Melanocyte of skin (primary cell): ENCODE data around the gene HSPA12B. TPM values are rescaled to one million over a fixed set of nuclear protein-coding genes. Genes with fewer than 3 reads are reported as not detected.

Experiments used
- total RNA-seq, 2 donors: library from RNA; depleted of rRNA; stranded (reverse); fragments of >200 nt; gene quantifications; 2 replicates each; pipeline ENCODE4 v1.2.3, GENCODE V29; 2012

HSPA12B gene, protein sequence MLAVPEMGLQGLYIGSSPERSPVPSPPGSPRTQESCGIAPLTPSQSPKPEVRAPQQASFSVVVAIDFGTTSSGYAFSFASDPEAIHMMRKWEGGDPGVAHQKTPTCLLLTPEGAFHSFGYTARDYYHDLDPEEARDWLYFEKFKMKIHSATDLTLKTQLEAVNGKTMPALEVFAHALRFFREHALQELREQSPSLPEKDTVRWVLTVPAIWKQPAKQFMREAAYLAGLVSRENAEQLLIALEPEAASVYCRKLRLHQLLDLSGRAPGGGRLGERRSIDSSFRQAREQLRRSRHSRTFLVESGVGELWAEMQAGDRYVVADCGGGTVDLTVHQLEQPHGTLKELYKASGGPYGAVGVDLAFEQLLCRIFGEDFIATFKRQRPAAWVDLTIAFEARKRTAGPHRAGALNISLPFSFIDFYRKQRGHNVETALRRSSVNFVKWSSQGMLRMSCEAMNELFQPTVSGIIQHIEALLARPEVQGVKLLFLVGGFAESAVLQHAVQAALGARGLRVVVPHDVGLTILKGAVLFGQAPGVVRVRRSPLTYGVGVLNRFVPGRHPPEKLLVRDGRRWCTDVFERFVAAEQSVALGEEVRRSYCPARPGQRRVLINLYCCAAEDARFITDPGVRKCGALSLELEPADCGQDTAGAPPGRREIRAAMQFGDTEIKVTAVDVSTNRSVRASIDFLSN
- total RNA-seq = under 1 TPM in 1 of 2 donors, not detected in 1; under 0.01 TPM

DNA sequence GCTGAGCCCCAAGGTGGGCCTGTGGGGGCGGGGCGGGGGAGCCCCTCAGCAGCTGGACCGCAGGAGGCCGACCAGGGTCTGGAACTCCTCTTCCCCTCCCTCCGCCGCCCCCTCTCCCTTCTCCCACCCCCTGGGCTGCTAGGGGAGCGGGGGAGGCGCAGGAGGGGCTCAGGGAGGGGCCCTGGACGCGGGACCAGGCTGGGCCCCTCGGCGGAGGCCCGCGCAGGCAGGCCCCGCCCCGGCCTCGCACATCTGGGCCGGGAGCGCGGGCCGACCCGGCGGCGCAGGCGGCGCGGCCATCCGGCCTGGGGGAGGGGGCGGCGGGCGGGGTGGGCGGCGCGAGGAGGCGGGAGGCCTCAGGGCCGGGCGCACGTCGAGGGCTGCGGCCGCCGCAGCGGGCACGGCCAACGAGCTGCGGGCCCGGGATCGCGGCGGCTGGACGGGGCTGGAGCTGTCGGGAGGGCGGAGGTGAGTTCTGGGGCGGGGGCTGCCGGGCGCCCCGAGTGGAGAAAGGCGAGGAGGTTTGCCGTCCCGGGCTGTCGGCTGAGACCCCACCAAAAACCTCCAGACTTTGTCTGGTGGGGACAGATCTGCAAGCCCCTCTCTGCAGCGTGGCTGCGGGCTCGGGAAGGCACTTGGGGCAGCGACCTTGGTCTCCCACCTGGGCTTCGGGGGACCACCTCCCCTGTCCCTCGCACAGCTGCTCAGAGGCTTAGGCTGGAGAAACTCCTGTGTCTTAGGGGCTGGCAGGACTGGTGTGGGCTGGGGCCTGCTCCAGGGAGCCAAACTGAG, at the start of gene HSPA12B:
Gene HSPA12B (plus strand): TSS at position 359 of the 792 bp plus-strand sequence. CDS start 5,990 bp downstream, outside the sequence.

DNA sequence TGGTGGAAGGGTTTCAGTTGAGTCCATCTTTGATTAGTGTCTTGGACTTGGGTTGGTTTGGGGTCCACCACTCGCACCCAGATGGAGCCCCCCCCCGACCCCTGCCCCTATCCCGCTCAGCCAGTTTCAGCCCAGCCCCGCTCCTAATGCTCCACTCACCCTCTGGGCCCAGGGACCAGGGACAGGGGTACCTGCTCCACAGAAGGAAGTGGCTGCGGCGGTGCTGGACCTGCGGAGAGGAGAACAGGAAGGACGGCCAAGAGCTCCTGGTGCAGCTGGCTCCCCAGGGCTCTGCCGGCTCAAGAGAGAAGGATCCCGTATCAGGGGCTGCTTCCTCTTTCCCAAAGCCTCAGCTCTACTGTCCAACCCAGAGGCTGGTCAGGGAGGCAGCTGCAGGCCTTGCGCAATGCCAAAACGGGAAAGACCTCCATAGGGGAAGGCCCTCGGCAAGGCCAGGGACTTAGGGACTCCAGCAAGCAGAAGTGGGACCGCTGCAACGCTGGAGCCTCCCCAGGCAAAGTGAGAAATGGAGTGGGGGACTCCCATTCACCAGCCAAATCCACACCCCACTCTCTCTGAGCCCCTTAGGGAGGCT, 20.1 kb upstream of the HSPA12B start, which contains the start of gene SIGLEC1:
Gene SIGLEC1 (minus strand): TSS at position 322 of the 595 bp plus-strand sequence. CDS start 5,472 bp downstream, outside the sequence.

DNA sequence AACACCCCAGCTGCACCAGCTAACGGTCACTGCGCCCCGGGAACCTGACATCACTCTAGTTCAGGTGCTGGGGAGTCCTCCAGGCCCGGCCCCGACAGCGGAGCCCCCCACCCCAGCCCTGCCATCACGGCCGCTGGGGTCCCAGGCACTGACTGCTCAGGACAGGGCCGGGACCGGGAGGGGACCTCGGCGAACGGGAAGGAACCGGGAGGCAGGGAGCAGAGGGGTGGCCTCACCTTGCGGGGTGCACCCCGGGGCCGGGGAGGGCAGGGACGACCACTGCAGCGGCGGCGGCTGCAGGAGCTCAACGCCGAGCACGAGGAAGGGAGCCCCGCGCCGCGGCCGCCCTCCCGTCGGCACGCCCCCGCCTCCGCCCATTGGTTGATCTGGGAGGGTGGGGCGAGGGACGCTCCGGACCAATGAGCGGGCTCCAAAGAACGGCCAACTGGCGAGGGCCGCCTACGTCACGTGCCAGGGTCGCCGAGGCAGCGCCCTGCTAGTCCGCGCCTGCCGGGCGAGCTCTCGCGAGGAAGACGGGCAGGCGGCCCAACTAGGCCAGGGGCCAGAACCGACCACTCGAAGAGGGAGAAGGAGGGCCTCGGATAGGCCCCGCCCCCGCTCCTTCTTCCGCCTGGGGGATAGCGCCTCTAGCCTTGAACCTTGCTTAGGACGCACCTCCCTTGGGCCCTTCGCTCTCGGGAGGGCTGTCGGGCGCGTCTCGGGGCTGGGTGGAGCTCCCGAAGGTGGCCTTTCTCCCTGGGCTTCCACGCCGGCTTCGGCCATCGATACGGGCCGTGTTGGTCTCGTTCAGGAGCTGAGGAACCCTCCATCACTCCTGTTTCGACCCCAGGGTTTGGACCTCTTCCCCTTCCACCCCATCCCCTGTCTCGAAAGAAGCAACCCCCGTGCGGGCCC, 35.2 kb downstream of the HSPA12B start, which contains the start of gene ADISSP:
Gene ADISSP (minus strand): TSS at position 327 of the 915 bp plus-strand sequence. CDS start 7,653 bp downstream, outside the sequence.

DNA sequence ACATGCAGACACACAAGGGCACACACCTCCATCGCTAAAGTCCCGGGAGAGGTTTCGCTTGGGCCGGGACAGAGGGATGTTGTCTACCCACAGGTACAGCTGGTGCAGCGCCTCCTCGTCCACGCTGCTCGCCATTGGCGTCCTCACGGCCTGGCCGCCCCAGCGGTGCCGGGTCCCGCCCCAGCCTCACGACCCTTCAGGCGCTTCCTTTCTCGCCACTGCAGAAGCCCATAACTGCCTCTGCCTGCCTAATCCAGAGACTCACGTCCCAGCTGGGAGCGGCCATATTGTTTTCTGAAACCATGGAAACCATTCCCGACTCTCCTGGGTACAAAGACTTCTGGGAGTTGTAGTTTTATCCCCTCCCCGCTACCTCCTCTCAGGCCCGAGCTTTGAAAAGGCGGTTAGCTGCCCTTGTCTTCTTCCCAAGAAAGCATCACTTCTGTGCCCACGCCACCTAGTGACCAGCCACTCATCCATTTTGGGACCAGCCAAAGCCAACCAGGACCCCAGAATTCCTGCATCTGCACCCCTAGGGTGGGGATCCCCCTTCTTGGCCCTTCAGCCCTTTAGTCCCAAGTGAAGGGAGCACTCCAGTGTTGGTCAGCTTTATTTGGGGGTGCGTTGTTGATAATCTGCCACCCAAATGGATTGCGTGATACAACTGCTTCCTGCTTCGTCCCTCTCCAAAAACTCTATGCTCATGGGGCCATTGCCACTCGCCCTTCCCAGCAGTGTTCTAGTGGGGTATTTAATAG, 48.8 kb downstream of the HSPA12B start, which contains the start of gene SPEF1:
Gene SPEF1 (minus strand): TSS at position 296 of the 758 bp plus-strand sequence. CDS start 161 bp downstream, at position 135.

DNA sequence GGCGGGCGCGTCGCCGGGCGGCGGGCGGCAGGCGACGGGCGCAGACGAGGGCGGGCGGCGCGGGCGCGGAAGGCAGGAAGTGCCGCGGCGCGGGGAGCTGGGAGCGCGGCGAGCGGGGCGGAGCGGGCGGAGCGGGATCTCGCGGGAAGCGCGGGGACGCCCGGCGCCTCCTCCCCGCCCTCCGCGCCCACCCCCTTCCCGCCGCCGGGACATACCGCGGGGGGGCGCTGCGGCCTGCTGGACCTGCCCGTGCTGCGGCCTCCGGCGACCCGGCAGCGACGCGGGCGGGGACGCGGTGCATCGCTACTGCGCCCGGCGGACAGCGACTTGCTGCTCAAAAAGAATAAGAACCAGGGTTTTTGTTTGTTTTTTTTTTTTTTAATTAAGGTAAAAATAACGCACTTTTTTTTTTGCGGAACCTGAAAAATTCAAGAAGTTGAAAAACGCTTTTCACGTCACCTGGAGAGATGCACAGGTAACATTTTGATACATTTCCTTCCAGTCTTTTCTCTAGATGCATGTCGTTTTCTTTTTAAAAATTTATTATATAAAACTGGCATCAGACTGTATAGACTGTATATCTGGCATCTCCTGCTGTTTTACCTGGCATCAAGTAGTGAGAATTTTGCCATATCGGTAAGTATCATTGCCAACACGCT, 54.3 kb downstream of the HSPA12B start, which contains the start of gene CENPB:
Gene CENPB (minus strand): TSS at position 76 of the 659 bp plus-strand sequence. CDS start 257 bp downstream, outside the sequence.

DNA sequence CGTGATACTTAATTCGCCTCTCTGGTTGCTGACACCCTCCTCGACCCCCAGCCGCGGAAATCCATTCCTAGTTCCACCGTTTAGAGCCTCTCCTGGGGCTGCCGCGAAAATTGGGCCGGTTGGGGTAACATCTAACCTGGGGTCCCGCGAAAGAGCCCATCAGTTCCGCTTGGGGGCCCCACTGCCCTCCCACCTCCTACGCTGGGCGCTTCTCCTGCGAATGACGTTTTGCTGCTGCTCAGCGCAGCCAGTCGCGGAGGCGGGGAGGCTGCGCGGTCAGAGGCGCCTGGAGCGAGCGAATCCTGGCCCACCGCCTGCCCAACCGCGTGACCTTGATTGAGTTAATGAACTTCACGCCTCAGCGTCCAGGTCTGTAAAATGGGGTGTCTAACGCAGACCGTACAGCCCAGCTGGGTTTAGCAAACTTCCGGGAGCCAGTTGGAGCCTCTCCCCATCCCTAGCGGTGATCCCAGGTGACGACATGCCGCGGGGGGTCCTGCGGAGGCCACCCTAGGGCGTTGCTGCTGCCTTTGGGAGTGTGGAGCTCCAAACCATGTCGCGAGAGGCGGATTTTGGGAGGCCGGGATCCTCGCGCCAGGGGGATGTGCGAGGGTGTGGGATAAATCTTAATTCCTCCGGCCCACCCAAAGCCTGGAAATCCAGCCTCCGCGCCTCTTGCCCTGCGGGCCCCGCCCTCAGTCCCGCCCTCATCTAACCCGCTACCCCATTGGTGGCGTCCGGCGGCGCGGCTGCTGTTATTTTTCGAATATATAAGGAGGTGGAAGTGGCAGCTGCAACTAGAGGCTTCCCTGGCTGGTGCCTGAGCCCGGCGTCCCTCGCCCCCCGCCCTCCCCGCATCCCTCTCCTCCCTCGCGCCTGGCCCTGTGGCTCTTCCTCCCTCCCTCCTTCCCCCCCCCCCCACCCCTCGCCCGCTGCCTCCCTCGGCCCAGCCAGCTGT, 63.3 kb downstream of the HSPA12B start, which contains the start of gene CDC25B:
Gene CDC25B (plus strand): TSS at position 800 of the 958 bp plus-strand sequence. CDS start 222 bp downstream, outside the sequence.

Other genes with a start within 250 kb of the HSPA12B start
- not detected for gene GFRA4, start 69.3 kb upstream of the HSPA12B start, total RNA-seq
- gene ADAM33, start 50.7 kb upstream of the HSPA12B start, total RNA-seq = under 1 TPM; under 0.01 TPM
- not detected for gene SIGLEC1, start 20.1 kb upstream of the HSPA12B start, total RNA-seq
- 10 to 100 TPM; 22.7 to 38.0 TPM for gene ADISSP, start 35.1 kb downstream of the HSPA12B start, total RNA-seq
- under 1 TPM; under 0.01 TPM for gene SPEF1, start 48.8 kb downstream of the HSPA12B start, total RNA-seq
- gene CENPB, start 54.1 kb downstream of the HSPA12B start, total RNA-seq = 100 to 1,000 TPM in 1 of 2 donors, 10 to 100 TPM in 1; 88.8 to 152 TPM
- gene CDC25B, start 63.6 kb downstream of the HSPA12B start, total RNA-seq = 10 to 100 TPM; 43.7 to 74.9 TPM
- gene AP5S1, start 87.9 kb downstream of the HSPA12B start, total RNA-seq = 10 to 100 TPM; 22.3 to 22.7 TPM
- gene MAVS, start 114.1 kb downstream of the HSPA12B start, total RNA-seq = 10 to 100 TPM; 17.9 to 24.3 TPM
- 10 to 100 TPM; 49.6 to 63.6 TPM for gene PANK2, start 156.7 kb downstream of the HSPA12B start, total RNA-seq